Myocyte (in vitro differentiated cells): Measurements from ENCODE around the gene GFAP. TPM values are rescaled to one million over a fixed set of nuclear protein-coding genes. Genes with fewer than 3 reads are reported as not detected.

Experiments
- DNase-seq: peaks from one replicate; pipeline ENCODE4 v3.0.0-alpha.2; 2012; ENCODE audit warnings: low read depth
- total RNA-seq: library from RNA; depleted of rRNA; stranded (reverse); fragments of >200 nt; gene quantifications from 2 replicates; pipeline ENCODE4 v1.2.3, GENCODE V29; 2014

Gene GFAP
- total RNA-seq, 1 donor from 2014 or later, result 2.3 TPM

GRCh38 chr17:44932096-44932786, 16.9 kb upstream of the GFAP start:
- DNase-seq, result no peak

- no peak for DNase-seq
These were observed 16.1 kb upstream of the GFAP start for GRCh38 chr17:44931376-44931775.

DNA sequence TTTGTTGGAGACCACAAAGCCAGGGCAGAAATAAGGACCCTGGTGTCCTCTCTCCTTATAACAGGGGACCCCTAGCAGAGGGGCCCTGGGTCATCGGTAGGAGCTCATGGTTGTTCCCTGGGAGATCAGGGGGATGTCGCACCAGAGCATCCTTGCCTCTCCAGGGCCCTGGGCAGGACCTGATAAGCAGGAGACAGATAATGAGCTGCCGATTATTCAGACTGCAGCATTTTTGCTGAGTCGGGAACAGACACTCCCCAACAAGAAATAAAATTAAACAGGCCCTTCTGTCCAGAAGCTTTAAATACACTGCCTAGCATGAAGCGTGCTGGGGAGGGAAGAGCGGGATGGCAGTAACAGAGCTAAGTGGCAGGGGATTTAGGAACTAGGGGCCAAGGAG, 15.4 kb upstream of the GFAP start:
- DNase-seq, result no peak

DNA sequence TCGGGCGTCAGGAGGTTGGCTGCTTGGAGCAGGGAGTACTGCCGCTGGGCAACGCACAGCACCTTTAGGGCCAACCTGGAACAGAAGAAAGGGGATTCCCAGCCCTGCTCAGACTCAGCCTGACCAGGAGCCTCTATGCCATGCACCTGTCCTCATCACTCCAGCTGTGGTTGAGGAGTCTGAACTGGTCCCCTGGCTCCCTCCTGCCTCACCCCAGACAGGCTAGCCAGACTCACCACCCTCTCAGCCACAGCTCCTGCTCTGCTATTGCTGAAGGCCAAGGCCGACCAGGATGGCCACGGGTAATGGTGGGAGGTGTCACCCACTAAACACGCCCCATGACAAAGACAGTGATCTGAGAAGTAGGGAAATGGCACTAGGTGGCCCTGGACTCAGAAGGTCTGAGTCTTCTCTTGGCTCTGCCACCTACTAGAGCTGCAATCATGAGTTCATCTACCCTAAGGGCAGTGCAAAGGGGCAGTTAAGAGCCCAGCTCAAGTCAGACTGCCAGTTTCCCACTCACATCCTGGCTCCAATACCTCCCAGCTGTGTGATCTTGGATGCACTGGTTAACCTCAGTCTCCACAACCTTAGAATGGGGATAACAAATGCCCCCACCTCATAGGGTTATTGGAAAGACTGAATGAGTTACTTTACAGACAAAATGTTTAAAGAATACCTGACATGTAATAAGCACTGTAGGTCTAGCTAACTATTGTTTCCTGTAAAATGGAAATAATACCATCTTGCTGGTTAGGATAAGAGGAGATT, 13.8 kb upstream of the GFAP start:
- DNase-seq, result peak; percentile 89

- DNase-seq, result no peak
These were observed 12.8 kb upstream of the GFAP start for GRCh38 chr17:44928136-44928535.

DNA sequence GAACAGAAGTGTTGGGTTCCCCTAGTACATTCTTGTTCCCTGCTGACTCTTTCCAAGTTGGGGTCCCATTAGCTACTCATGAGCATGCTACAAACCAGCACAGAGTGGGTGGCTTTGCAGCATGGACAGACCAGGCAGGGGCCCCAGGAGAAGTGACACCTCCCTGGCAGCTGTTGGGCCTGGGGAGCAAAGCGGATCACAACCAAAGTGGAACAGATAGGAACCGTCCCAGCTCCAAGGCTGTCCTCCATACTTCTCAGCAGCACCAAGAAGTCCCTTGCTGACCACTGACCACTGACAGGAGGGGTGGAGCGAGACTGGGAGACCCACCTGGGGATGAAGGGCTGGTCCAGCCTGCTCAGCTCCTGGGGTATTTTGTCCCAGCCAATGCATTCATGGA, 12.4 kb upstream of the GFAP start:
- no peak for DNase-seq

- peak; percentile 21 for DNase-seq
These were observed 11.7 kb upstream of the GFAP start for GRCh38 chr17:44926821-44927525.

GRCh38 chr17:44925731-44926697, 10.7 kb upstream of the GFAP start:
- DNase-seq, result no peak

GRCh38 chr17:44924107-44924544, 8.8 kb upstream of the GFAP start:
- DNase-seq, result no peak

GRCh38 chr17:44922746-44923470, 7.6 kb upstream of the GFAP start:
- no peak for DNase-seq

- DNase-seq, result no peak
These were observed 6.8 kb upstream of the GFAP start for GRCh38 chr17:44922136-44922535.

GRCh38 chr17:44921122-44921882, 6.0 kb upstream of the GFAP start:
- DNase-seq, result no peak

DNA sequence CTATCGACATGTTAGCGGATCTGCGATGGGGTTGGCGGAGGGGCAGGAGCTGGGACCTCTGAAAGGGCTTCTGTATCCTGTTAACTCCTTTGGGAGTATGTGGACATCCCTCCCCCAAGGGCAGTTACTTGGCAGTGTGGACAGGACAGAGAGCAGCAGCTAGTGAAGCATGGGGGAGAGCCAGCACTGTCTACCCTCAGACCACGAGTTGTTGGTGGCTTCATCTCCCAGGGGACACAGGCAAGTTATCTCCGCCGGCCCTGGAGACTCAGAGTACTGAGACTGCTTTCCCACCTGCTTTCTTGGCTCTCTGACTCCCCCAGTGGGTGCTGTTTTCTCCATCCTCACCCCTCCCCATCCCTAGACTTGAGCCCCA, 5.3 kb upstream of the GFAP start:
- DNase-seq, result peak; percentile 46

DNA sequence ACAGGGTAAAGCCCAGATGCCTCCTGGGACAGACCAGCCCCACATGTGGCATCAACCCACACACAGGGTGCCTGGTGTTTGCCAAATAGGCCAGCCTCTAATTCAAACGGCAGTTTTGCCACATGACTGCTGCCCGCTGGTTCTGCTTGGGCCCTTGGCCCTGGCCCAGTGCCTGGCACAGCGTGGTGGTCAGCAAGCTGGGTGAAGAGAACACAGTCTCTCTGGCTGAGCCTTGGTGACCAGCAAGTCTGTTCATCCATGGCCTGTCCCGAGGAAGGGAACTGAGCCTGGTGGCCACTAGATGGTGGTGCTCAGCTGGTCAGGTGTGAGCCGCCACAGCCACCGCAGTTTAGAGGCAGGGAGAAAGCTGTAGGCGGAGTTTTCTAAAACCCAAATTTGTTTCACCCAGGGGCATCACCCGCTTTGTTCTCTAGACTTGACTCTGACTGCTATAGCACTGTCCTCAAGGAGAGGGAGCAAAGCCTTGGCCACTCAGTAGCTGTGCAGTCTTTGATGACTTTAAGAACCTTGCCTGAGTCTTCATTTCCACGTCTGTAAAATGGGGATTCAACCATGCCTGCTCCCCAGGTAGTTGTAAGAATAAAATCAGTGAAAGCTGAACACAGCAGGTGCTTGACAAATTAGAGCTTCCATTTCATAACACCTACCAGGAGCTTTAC, 4.7 kb upstream of the GFAP start:
- DNase-seq, result peak; percentile 87

DNA sequence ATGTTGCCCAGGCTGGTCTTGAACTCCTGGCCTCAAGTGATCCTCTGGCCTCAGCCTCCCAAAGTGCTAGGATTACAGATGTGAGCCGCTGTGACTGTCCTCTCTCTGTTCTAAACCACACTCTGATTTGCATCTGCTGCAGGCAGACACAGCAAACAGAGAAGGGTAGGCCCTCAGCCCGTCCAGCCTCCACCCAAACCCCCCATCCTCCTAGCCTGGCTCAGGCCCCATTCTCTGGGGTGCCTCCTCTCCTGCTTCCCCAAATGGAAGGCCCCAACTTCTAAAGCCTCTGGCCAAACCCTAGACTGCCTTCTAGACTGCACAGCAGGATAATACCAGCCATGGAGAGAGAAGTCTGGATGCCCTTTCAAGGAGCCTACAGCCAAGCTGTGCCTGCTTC, 4.1 kb upstream of the GFAP start:
- no peak for DNase-seq

GRCh38 chr17:44918006-44918405, 2.7 kb upstream of the GFAP start:
- no peak for DNase-seq

GRCh38 chr17:44917456-44917855, 2.2 kb upstream of the GFAP start:
- DNase-seq, result no peak

DNA sequence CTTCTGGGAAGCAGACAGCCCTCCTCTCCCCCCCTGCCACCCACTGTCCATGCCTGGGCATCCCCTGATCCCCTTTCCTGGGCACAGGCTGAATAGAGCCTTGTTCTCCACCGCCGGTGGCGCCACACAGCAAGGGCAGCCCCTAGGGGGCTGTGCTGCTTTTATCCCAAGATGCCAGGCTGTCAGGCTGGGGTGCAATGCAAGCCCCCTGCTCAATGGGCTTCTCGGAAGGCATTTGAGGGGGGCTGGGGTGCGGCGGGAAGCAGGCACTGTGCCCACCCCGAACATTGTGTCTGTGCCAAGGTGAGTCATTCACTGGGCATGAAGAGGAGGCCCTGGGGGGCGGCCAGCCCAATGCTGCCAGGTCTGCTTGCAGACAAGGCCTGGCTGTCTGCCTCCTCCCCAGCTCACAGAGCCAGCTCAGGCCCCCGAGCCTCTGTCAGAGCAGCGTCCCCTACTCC, 1.5 kb upstream of the GFAP start:
- DNase-seq, result peak; percentile 44
